ENCODE data around the gene SETD6. TPM values are rescaled to one million over a fixed set of nuclear protein-coding genes. Genes with fewer than 3 reads are reported as not detected.
A peak's percentile ranks its signal among the peaks of the same experiment; 100 is the strongest.

Gene SETD6
- total RNA-seq, 2 donors from 2014 or later = 37.2 to 42.3 TPM

GRCh38 chr16:58533751-58534470 is 18.6 kb downstream of the SETD6 start:
- no peak for TF ChIP-seq CTCF (conservative IDR thresholded peaks at IDR 0.05)
- no peak overlapping the region for H3K9ac ChIP-seq (ENCODE audit: extremely low read depth, low read length, poor library complexity, severe bottlenecking)
- peak overlapping the region; percentile 36 for H3K27ac Mint-ChIP-seq
- H3K4me3 ChIP-seq (ENCODE audit: low read length) = no peak overlapping the region
- no peaks in the 10 kb centered on the region for H3K9me3 Mint-ChIP-seq
- no peaks in the 10 kb centered on the region for H3K9me3 ChIP-seq (ENCODE audit: control insufficient read depth, low read length)
- no peaks in the 10 kb centered on the region for H3K27me3 Mint-ChIP-seq (ENCODE audit: insufficient read depth)
- no peaks in the 10 kb centered on the region for H3K4me1 ChIP-seq (ENCODE audit: control insufficient read depth, insufficient read depth, low read length)
- no peak overlapping the region for H3K4me3 Mint-ChIP-seq
- 93 to 97% methylated on average over 13 of the region's 14 CpGs for WGBS, 2 experiments (ENCODE audit: insufficient coverage in 1 of 2, insufficient read length in 1 of 2)
- no peaks in the 10 kb centered on the region for H3K27me3 ChIP-seq (ENCODE audit: control insufficient read depth, insufficient read depth, low read length, poor library complexity, severe bottlenecking)
- H3K36me3 ChIP-seq (ENCODE audit: control insufficient read depth, insufficient read depth, low read length) = peaks cover 98% of the 10 kb centered on the region
- peaks cover 93% of the 10 kb centered on the region for H3K36me3 Mint-ChIP-seq (ENCODE audit: low read depth)
- DNase-seq = no peak
- H3K27ac ChIP-seq (ENCODE audit: low read depth, low read length) = no peak overlapping the region
- no peaks in the 10 kb centered on the region for H3K4me1 Mint-ChIP-seq

- peaks cover 98% of the 10 kb centered on the region for H3K36me3 ChIP-seq (ENCODE audit: control insufficient read depth, insufficient read depth, low read length)
- Mint-ChIP-seq H3K4me1 (no peaks in the 10 kb centered on the region), H3K9me3 (no peaks in the 10 kb centered on the region), H3K27me3 (ENCODE audit: insufficient read depth) (no peaks in the 10 kb centered on the region), H3K4me3 (no peak overlapping the region), H3K36me3 (ENCODE audit: low read depth) (peaks cover 94% of the 10 kb centered on the region), H3K27ac (no peak overlapping the region)
- TF ChIP-seq CTCF (conservative IDR thresholded peaks at IDR 0.05) = no peak
- no peaks in the 10 kb centered on the region for H3K4me1 ChIP-seq (ENCODE audit: control insufficient read depth, insufficient read depth, low read length)
- DNase-seq = no peak
- H3K4me3 ChIP-seq (ENCODE audit: low read length) = no peak overlapping the region
- WGBS, 2 experiments (ENCODE audit: insufficient coverage in 1 of 2, insufficient read length in 1 of 2) = 95 to 97% methylated on average over 2 to 3 of the region's 3 CpGs
- no peak overlapping the region for H3K27ac ChIP-seq (ENCODE audit: low read depth, low read length)
- no peaks in the 10 kb centered on the region for H3K9me3 ChIP-seq (ENCODE audit: control insufficient read depth, low read length)
- H3K9ac ChIP-seq (ENCODE audit: extremely low read depth, low read length, poor library complexity, severe bottlenecking) = no peak overlapping the region
- no peaks in the 10 kb centered on the region for H3K27me3 ChIP-seq (ENCODE audit: control insufficient read depth, insufficient read depth, low read length, poor library complexity, severe bottlenecking)
These were observed 19.8 kb downstream of the SETD6 start for GRCh38 chr16:58535100-58535499.

- Mint-ChIP-seq H3K4me1 (no peaks in the 10 kb centered on the region), H3K27ac (no peak overlapping the region), H3K27me3 (ENCODE audit: insufficient read depth) (no peaks in the 10 kb centered on the region), H3K9me3 (no peaks in the 10 kb centered on the region), H3K36me3 (ENCODE audit: low read depth) (peaks cover 90% of the 10 kb centered on the region), H3K4me3 (no peak overlapping the region)
- no peak for TF ChIP-seq CTCF (conservative IDR thresholded peaks at IDR 0.05)
- no peak for DNase-seq
- no peak overlapping the region for H3K27ac ChIP-seq (ENCODE audit: low read depth, low read length)
- 94 to 100% methylated on average over 4 of the region's 5 CpGs for WGBS, 2 experiments (ENCODE audit: insufficient coverage in 1 of 2, insufficient read length in 1 of 2)
- no peak overlapping the region for H3K4me3 ChIP-seq (ENCODE audit: low read length)
- peaks cover 96% of the 10 kb centered on the region for H3K36me3 ChIP-seq (ENCODE audit: control insufficient read depth, insufficient read depth, low read length)
- H3K9me3 ChIP-seq (ENCODE audit: control insufficient read depth, low read length) = no peaks in the 10 kb centered on the region
- no peaks in the 10 kb centered on the region for H3K4me1 ChIP-seq (ENCODE audit: control insufficient read depth, insufficient read depth, low read length)
- H3K27me3 ChIP-seq (ENCODE audit: control insufficient read depth, insufficient read depth, low read length, poor library complexity, severe bottlenecking) = no peaks in the 10 kb centered on the region
- no peak overlapping the region for H3K9ac ChIP-seq (ENCODE audit: extremely low read depth, low read length, poor library complexity, severe bottlenecking)
These were observed 21.0 kb downstream of the SETD6 start for GRCh38 chr16:58536278-58536677.
